B cell (primary cell): ENCODE measurements around the gene UQCRH. TPM values are rescaled to one million over a fixed set of nuclear protein-coding genes. Genes with fewer than 3 reads are reported as not detected.

ENCODE experiments used
- ATAC-seq: fragments of 200-7000 bp; cut with Tn5 transposase; one replicate; pipeline ENCODE4 v1.10.0; 2021; ENCODE audit warnings: low read depth, mild to moderate bottlenecking, moderate number of reproducible peaks, moderate library complexity
- CTCF ChIA-PET: fragments of 350-600 bp; sonication (Branson Sonifier 250); formaldehyde crosslinking; loops from one replicate; lab custom pipeline; 2021; ENCODE audit warnings: antibody characterized with exemption, inconsistent platforms; lab: Charles Lee
- POLR2A ChIA-PET: fragments of 350-600 bp; sonication (Branson Sonifier 250); formaldehyde crosslinking; loops from one replicate; lab custom pipeline; 2021; ENCODE audit warnings: antibody characterized with exemption; lab: Charles Lee
- DNase-seq: peaks from one replicate; pipeline ENCODE4 v3.0.0; 2013
- H2AFZ ChIP-seq: 2 replicates; pipeline ENCODE4 v1.6.1; 2012; ENCODE audit warnings: mild to moderate bottlenecking, low read depth, low read length; ENCODE audit not compliant: insufficient read depth, poor library complexity, severe bottlenecking
- H3K27ac ChIP-seq, 2 donors: 1 replicate in 1 of 2; 2 replicates in 1 of 2; pipeline ENCODE4 v1.5.1; 2012 to 2013; ENCODE audit warnings: low read length in 2 of 2, mild to moderate bottlenecking in 2 of 2, moderate library complexity in 1 of 2
- H3K27me3 ChIP-seq, 4 experiments: fragments of 200-600 bp in 1 of 4; sonication (generic) in 1 of 4; replicated peaks in 1 of 4; 1 replicate in 2 of 4; 2 replicates in 2 of 4; pipeline versions ENCODE4 v1.6.1 to v1.7.0; 2013 to 2016; ENCODE audit warnings: low read length in 3 of 4, mild to moderate bottlenecking in 2 of 4, mixed read lengths in 1 of 4, moderate library complexity in 1 of 4; ENCODE audit not compliant: insufficient read depth in 4 of 4, control insufficient read depth in 3 of 4; ENCODE audit errors: control extremely low read depth in 1 of 4
- H3K36me3 ChIP-seq, 2 experiments: replicated peaks in 1 of 2; 1 replicate in 1 of 2; 2 replicates in 1 of 2; pipeline versions ENCODE4 v1.6.1 to v1.7.1; 2013; ENCODE audit warnings: low read length in 1 of 2; ENCODE audit not compliant: insufficient read depth in 2 of 2, control insufficient read depth in 1 of 2; ENCODE audit errors: control extremely low read depth in 1 of 2, extremely low read depth in 1 of 2
- H3K4me1 ChIP-seq, 2 donors: fragments of 200-600 bp in 1 of 2; sonication (generic) in 1 of 2; 1 replicate in 1 of 2; 2 replicates in 1 of 2; pipeline versions ENCODE4 v1.5.1 to v1.6.1; 2013 to 2017; ENCODE audit warnings: low read length in 2 of 2; ENCODE audit not compliant: control insufficient read depth in 2 of 2, insufficient read depth in 2 of 2
- H3K4me2 ChIP-seq: replicated peaks from 2 replicates; pipeline ENCODE3; 2012; ENCODE audit warnings: mild to moderate bottlenecking, low read depth, low read length; ENCODE audit not compliant: poor library complexity, severe bottlenecking
- H3K4me3 ChIP-seq, 5 experiments: fragments of 200-600 bp in 1 of 5; sonication (generic) in 1 of 5; 1 replicate in 3 of 5; 2 replicates in 2 of 5; pipeline versions ENCODE4 v1.5.1 to v1.7.0; 2011 to 2016; ENCODE audit warnings: low read length in 4 of 5, mild to moderate bottlenecking in 4 of 5, low read depth in 2 of 5, control low read depth in 1 of 5, moderate library complexity in 1 of 5; ENCODE audit not compliant: insufficient read depth in 1 of 5; ENCODE audit errors: control extremely low read depth in 1 of 5, extremely low read depth in 1 of 5
- H3K79me2 ChIP-seq: fragments of 200-600 bp; sonication (generic); one replicate; pipeline ENCODE4 v1.6.0; 2016; ENCODE audit warnings: low read length; ENCODE audit not compliant: control insufficient read depth, insufficient read depth
- H3K9ac ChIP-seq: fragments of 200-600 bp; sonication (generic); 2 replicates; pipeline ENCODE4 v1.6.1; 2017; ENCODE audit warnings: mild to moderate bottlenecking, low read length, moderate library complexity
- H3K9me3 ChIP-seq, 3 donors: one replicate each; pipeline versions ENCODE4 v1.6.1 to v1.7.1; 2013; ENCODE audit warnings: low read length in 2 of 3; ENCODE audit not compliant: control insufficient read depth in 2 of 3, insufficient read depth in 1 of 3; ENCODE audit errors: control extremely low read depth in 1 of 3
- H4K20me1 ChIP-seq: 2 replicates; pipeline ENCODE4 v1.6.0; 2012; ENCODE audit warnings: mild to moderate bottlenecking, low read length; ENCODE audit not compliant: insufficient read depth, control insufficient read depth, poor library complexity, severe bottlenecking
- H3K27ac Mint-ChIP-seq: one replicate; pipeline ENCODE4 v1.8.0; 2021; ENCODE audit warnings: mixed read lengths
- H3K27me3 Mint-ChIP-seq: one replicate; pipeline ENCODE4 v1.8.0; 2021; ENCODE audit warnings: mixed read lengths
- H3K4me1 Mint-ChIP-seq: one replicate; pipeline ENCODE4 v1.8.0; 2021; ENCODE audit warnings: mixed read lengths
- H3K4me3 Mint-ChIP-seq: one replicate; pipeline ENCODE4 v1.8.0; 2021; ENCODE audit warnings: mixed read lengths
- H3K9me3 Mint-ChIP-seq: one replicate; pipeline ENCODE4 v1.8.0; 2022; ENCODE audit warnings: mixed read lengths; ENCODE audit not compliant: insufficient read depth
- EZH2 ChIP-seq: IDR thresholded peaks from 2 replicates; pipeline ENCODE4 v1.6.1; 2012; ENCODE audit warnings: borderline replicate concordance, low read depth, mild to moderate bottlenecking, moderate library complexity, low read length; ENCODE audit not compliant: insufficient read depth, poor library complexity, severe bottlenecking
- WGBS: methylation state at CpG from one replicate; pipeline ENCODE4 v1.1.5; 2013; ENCODE audit warnings: missing lambda C conversion rate; ENCODE audit not compliant: insufficient coverage; 5-methylcytosine and 5-hydroxymethylcytosine counted together
- intact Hi-C: fragments of 100-400 bp; cut with micrococcal nuclease; formaldehyde crosslinking; loops from one replicate; pipeline ENCODE4 v1.10.0; 2022
- polyA plus RNA-seq: library from polyadenylated mRNA; depleted of rRNA; stranded (reverse); fragments of >200 nt; gene quantifications from 2 replicates; pipeline ENCODE4 v1.2.3, GENCODE V29; 2012
- total RNA-seq, 2 donors: library from RNA; stranded (reverse); fragments of 120-200 nt in 1 of 2; gene quantifications; 1 replicate in 1 of 2; 2 replicates in 1 of 2; pipeline versions ENCODE4 v1.2.3 to v1.2.4, GENCODE V29; 2013 to 2022
- TF ChIP-seq, protein P1 (sequence below): fragments of 200-600 bp; IDR thresholded peaks from one replicate; pipeline ENCODE4 v1.8.0; 2022; ENCODE audit warnings: antibody characterized with exemption, mild to moderate bottlenecking

Gene UQCRH
- total and polyA plus RNA-seq, 2 donors (not counting 1 experiment from before 2014, with no cell fraction given): 146 to 310 TPM

DNA sequence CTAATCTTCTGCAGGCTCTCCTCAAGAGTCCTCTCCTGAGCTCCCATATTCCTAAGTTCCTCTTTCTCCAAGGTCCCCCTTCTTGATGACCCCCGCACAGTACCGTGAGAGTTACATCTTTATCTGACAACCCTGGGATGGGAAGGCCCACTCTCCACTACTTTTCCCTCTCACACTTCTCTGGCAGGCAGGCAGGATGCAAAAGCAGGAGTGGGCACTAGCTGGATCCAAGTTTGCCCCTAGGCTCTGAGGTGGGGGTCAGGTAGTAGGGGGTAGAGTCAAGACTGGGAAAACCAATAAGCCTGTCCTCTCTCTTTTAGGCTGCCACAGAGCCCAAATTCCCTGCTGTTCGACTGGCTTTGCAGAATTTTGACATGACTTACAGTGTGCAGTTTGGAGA lies 41.0 kb downstream of the UQCRH start:
- intact Hi-C loops: no loop called here
- H3K27ac Mint-ChIP-seq: no peak overlapping the region
- CTCF ChIA-PET: interaction anchor here (0.6 to 2.2 kb wide), 5 partner anchors 11 to 120 kb away, joined by 3 to 7 read pairs (median 4); no protein-coding TSS in a partner anchor

DNA sequence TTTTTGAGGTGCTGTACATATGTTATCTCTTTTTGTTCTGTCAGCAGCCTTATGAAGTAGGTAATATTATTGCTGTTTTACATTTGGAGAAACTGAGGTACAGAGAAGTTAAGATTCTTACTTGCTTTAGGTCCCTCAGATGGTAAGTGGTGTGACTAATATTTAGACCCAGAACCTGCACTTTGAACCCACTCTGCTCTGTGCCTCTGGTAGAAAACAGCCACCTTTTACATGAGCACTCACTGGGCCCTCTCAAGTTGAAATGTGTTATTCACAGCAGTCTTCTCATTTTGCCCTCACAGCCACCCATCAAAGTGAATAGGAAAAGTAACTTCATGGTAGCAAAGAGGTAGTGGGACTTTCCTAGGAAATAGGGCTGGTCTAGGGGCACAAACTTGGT lies 41.8 kb downstream of the UQCRH start:
- H3K9ac ChIP-seq: no peak overlapping the region
- no peaks in the 10 kb centered on the region for H4K20me1 ChIP-seq
- Mint-ChIP-seq H3K27me3 (no peaks in the 10 kb centered on the region), H3K27ac (no peak overlapping the region), H3K4me1 (peaks cover 32% of the 10 kb centered on the region), H3K9me3 (no peaks in the 10 kb centered on the region), H3K4me3 (no peak overlapping the region)
- peaks cover 9% of the 10 kb centered on the region for H3K79me2 ChIP-seq
- no peak overlapping the region for H3K27ac ChIP-seq
- ATAC-seq (no peak), DNase-seq (no peak)
- ChIA-PET CTCF (interaction anchor here (0.9 to 5.9 kb wide), 5 partner anchors 11 to 121 kb away, joined by 4 to 77 read pairs (median 7); partner anchors contain the start of genes LRRC41, RAD54L and UQCRH), POLR2A (interaction anchor here (0.7 kb wide), 1 partner anchor 14 kb away, joined by 4 read pairs; no protein-coding TSS in a partner anchor)
- peaks cover 5 to 13% of the 10 kb centered on the region in 2 donors for H3K4me1 ChIP-seq
- peaks cover 5 to 61% of the 10 kb centered on the region in 2 experiments for H3K36me3 ChIP-seq
- intact Hi-C loops: loop anchor here (5.0 kb wide), 1 partner anchor 168 kb away; the partner anchor contains the start of genes P3R3URF and TSPAN1
- no peaks in the 10 kb centered on the region for H3K27me3 ChIP-seq
- no peak overlapping the region for H2AFZ ChIP-seq
- H3K4me3 ChIP-seq: no peak overlapping the region
- TF ChIP-seq EZH2: no peak
- TF ChIP-seq, protein P1, sequence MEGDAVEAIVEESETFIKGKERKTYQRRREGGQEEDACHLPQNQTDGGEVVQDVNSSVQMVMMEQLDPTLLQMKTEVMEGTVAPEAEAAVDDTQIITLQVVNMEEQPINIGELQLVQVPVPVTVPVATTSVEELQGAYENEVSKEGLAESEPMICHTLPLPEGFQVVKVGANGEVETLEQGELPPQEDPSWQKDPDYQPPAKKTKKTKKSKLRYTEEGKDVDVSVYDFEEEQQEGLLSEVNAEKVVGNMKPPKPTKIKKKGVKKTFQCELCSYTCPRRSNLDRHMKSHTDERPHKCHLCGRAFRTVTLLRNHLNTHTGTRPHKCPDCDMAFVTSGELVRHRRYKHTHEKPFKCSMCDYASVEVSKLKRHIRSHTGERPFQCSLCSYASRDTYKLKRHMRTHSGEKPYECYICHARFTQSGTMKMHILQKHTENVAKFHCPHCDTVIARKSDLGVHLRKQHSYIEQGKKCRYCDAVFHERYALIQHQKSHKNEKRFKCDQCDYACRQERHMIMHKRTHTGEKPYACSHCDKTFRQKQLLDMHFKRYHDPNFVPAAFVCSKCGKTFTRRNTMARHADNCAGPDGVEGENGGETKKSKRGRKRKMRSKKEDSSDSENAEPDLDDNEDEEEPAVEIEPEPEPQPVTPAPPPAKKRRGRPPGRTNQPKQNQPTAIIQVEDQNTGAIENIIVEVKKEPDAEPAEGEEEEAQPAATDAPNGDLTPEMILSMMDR: no peak
- H3K4me2 ChIP-seq: no peak overlapping the region
- no peaks in the 10 kb centered on the region for H3K9me3 ChIP-seq

More for the DNA sequence above, 41.0 kb downstream of the UQCRH start:
- H3K4me2 ChIP-seq: no peak overlapping the region
- H2AFZ ChIP-seq: no peak overlapping the region
- no peak overlapping the region for H3K4me3 ChIP-seq
- H3K9me3 Mint-ChIP-seq: no peaks in the 10 kb centered on the region
- H4K20me1 ChIP-seq: no peaks in the 10 kb centered on the region
- DNase-seq (no peak), ATAC-seq (no peak)
- H3K27me3 ChIP-seq: no peaks in the 10 kb centered on the region
- H3K36me3 ChIP-seq: peaks cover 3 to 54% of the 10 kb centered on the region in 2 experiments
- H3K27me3 Mint-ChIP-seq: no peaks in the 10 kb centered on the region
- peaks cover 36% of the 10 kb centered on the region for H3K4me1 Mint-ChIP-seq
- TF ChIP-seq, protein P1: no peak
- no peak for TF ChIP-seq EZH2
- whole genome bisulfite sequencing: 92% methylated on average over 3 of the region's 3 CpGs
- POLR2A ChIA-PET: no interaction called here
- peaks cover 1% of the 10 kb centered on the region for H3K79me2 ChIP-seq
- H3K9ac ChIP-seq: no peak overlapping the region
- peaks cover 8 to 21% of the 10 kb centered on the region in 2 donors for H3K4me1 ChIP-seq
- peaks cover 0 to 1% (median 0%) of the 10 kb centered on the region in 3 donors for H3K9me3 ChIP-seq
- no peak overlapping the region for H3K4me3 Mint-ChIP-seq
- no peak overlapping the region for H3K27ac ChIP-seq
